GM12872 (cell line): ENCODE measurements around the gene DPYSL5.

Experiments
- CTCF ChIP-seq: IDR thresholded peaks from 3 replicates; pipeline ENCODE4 v1.5.1; 2011; ENCODE audit warnings: low read depth, mild to moderate bottlenecking, low read length, moderate library complexity; ENCODE audit not compliant: insufficient read depth

DPYSL5 gene

DNA sequence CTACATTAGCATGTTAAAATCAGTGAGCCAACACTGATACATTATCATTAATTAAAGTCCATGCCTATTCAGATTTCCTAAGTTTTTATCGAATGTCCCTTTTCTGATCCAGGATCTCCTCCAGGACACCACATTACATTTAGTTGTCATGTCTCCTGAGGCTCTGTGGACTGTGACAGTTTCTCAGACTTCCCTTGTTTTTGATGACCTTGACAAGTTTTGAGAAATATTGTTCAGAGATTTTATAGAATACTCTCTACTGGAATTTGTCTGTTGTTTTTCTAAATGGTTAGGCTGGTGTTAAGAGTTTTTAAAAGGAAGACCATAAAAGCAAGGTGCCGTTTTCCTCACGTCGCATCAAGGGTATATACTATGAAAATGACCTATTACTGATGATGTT, 106.2 kb downstream of the DPYSL5 start:
- no peak for TF ChIP-seq CTCF

DNA sequence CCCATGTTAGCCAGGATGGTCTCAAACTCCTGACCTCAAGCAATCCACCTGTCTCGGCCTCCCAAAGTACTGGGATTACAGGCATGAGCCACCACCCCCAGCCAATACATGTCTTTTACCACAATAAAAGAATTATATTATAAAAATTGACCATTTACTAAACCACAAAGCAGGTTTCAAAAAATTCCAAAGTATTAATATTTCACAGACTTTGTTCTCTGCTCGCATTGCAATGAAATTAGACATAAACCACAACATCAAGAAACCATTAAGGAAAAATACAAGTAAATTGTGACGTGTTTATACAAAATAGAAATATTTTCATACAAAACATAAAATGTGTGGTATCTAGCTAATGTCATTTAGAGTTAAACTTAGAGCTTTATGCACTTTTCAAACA, 109.1 kb downstream of the DPYSL5 start:
- TF ChIP-seq CTCF: no peak

- TF ChIP-seq CTCF: no peak
Observed at GRCh38 chr2:26957534-26957933, 109.6 kb downstream of the DPYSL5 start.

DNA sequence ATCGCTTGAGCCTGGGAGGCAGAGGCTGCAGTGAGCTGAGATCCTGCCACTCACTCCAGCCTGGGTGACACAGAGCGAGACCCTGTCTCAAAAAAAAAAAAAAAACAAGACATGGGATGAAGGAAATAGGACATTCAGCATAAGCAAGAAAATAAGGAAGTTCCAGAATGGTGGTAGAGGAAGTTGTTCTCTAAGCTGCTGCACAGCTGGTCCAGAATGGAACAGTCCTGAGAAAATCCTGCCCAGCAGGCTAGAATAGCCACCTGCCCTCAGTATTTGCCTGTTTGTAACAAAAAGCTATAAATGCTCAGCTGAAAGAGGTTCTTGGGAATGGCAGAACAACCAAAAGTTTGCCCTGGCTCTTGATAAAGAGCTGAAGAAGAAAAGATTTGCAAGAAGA, 111.4 kb downstream of the DPYSL5 start:
- TF ChIP-seq CTCF: no peak

GRCh38 chr2:26964446-26965130, 116.7 kb downstream of the DPYSL5 start:
- TF ChIP-seq CTCF: no peak

DNA sequence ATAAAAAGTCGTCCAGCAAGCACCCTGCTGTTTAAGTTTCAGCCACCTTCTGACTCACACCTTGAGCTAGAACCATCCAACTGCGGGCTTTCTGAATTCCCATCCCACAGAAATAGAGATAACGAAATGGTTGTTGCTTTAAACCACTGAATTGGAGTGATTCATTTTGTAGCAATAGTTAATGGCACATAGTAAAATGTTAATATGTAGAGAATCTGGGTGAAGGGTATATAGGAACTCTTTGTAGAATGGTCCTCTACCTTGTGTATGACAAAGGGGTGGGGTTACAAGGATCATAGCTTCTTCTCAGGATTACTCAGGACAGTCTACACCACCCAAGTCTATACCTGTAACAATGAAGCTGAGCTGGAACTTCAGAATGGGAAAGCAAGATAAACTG, 120.1 kb downstream of the DPYSL5 start:
- TF ChIP-seq CTCF: no peak

DNA sequence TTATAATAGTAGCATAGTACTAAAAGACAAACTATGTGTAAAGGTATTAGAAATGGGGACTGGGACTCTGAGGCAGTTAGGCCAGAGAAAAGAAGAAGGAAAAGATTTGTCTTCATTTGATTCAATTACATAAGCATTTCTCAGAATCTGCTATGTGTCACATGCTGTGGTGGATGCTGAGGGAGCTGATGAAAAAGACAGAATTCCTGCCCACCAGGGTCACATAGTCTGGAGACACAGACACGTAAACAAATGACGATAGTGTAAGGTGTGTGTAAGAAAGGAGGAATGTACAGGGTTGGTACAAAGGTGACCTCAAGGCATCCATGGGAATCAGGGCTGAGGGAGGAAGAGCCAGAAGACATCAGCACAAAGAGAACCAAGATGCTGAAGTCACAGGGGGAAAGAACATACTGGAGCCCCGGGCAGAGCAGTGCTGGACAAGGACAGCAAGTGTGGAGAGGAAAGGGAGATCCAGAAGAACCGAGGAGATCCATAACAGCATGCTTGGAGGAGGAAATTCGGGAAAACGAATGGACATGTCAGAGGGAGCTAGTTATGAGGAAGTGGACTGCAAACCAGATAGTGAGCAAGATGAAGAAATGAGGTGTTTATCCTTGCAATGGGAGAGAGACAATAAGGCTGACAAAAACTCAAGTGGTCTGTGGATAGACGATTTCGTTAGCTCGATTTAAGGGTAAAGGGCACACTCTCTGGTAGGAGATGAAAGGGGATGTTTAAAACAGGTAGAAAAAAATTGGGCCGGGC, 121.3 kb downstream of the DPYSL5 start:
- TF ChIP-seq CTCF: no peak
